Kidney capillary endothelial cell (primary cell): ENCODE measurements around the gene ABI3.

Experiments
- DNase-seq: peaks from one replicate; pipeline ENCODE4 v3.0.0-alpha.2; 2018; ENCODE audit warnings: low spot score

The ABI3 gene

GRCh38 chr17:49197346-49197998 is 13.0 kb upstream of the ABI3 start:
- DNase-seq: no peak

- no peak for DNase-seq
These were observed 12.3 kb upstream of the ABI3 start for GRCh38 chr17:49198211-49198610.

DNA sequence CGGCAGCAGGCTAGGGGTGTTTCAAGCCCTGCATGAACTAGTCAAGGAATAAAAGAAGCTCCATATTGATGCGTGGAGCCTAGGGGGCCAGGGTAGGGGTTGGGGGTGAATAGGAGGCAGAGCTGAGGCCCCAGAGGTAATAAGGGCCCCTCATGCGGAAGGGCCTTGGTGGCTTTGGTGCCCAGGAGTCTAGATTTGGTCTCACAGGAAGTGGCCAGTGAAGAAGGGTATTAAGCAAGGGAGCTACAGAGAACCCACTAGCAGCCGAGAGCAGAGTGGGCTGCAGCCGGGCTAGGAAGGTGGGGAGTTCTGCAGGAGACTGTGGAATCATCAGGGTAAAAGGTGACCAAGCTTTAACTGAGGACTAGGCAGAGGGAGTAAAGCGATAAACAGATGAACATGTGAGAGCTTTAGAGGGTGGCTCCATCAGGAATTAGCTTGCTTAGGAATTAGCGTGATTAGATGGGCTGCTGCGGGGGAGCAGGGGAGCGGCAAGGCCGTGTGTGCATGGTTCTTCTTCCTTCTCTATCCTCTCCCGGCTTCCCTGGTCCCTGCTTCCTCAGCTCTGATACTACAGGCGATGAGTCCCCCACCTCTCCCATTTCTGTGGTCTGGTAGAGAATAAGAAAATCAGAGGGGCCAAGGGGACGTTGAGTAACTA is 10.0 kb upstream of the ABI3 start:
- DNase-seq: no peak

- DNase-seq: peak; percentile 89
These were observed 9.0 kb upstream of the ABI3 start for GRCh38 chr17:49201481-49201927.

DNA sequence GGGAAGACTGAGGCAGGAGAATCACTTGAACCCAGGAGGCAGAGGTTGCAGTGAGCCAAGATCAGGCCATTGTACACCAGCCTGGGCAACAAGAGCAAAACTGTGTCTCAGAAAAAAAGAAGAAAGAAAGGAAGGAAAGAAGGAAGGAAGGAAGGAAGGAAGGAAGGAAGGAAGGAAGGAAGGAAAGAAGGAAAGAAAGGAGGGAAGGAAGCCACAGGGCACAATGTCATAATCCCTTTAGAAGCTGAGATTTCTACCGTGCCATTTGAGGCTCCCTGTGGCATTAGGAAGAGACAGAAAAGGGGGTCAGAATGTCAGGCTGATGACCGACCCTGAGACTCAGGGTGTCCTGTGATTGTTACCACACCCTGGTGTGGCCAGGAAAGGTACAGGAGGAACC is 6.7 kb upstream of the ABI3 start:
- no peak for DNase-seq

- DNase-seq: no peak
These were observed 6.0 kb upstream of the ABI3 start for GRCh38 chr17:49204516-49204915.

DNA sequence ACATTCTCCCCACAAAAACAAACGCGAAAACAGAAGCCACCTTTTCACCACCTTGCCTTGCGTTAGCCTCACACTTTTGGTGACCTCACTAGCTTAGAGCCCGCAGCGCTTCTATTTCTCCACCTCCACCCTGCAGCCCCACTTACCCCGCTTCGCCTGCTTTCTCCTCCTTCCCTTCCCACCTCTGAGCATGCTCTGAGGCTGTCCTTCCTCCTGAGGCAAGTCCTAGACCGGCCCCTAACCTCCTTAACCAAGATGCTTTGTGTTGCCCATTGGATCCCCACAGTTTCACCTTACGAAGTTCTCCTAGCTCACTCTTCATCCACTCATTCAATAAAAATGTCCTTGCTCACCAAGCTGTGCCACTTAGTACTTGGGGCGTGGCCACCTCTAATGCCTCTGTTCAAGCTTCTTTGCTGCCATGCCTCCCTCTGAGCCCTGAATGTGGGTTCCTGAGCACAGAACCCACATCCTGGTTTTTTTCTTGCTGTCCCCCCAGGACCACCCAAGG is 1.4 kb upstream of the ABI3 start:
- DNase-seq: no peak

DNA sequence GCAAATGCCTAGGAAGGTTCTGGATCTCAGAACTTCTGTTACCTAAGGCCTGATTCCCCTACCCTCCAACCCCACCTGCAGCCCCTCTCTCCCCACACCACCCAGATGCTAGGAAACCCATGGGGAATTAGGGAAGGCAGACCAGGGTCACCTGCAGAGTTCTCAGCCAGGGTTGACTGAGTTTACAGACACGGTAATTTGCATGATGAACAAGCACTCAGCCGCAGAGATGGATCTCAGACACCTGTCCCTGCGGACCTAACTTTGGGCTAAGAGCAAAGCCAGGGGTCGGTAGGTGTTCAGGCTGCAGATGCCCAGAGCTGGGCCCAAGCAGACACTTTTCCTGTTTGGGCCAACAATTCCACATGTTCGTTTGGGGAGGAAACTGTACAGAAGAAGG is 2.9 kb downstream of the ABI3 start:
- no peak for DNase-seq

- DNase-seq: no peak
These were observed 3.3 kb downstream of the ABI3 start for GRCh38 chr17:49213847-49214246.

- DNase-seq: no peak
These were observed 4.3 kb downstream of the ABI3 start for GRCh38 chr17:49214676-49215360.

DNA sequence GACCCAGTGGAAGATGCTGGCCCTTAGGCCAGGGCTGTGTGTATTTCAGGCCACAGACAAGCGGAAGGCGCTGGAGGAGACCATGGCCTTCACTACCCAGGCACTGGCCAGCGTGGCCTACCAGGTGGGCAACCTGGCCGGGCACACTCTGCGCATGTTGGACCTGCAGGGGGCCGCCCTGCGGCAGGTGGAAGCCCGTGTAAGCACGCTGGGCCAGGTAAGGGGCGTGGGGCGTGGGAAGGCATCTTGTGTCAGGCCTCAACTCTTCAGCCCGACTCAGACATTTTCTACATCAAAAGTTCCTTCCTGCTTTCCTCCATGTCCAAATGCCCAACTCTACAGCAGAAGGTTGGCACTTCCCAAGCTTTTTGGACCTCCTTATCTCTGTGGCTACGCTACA is 6.0 kb downstream of the ABI3 start:
- DNase-seq: no peak

- DNase-seq: no peak
These were observed 6.6 kb downstream of the ABI3 start for GRCh38 chr17:49216953-49217650.

GRCh38 chr17:49217651-49218413 is 7.3 kb downstream of the ABI3 start:
- no peak for DNase-seq

GRCh38 chr17:49218941-49219913 is 8.7 kb downstream of the ABI3 start:
- DNase-seq: no peak

GRCh38 chr17:49219987-49220386 is 9.5 kb downstream of the ABI3 start:
- DNase-seq: no peak

DNA sequence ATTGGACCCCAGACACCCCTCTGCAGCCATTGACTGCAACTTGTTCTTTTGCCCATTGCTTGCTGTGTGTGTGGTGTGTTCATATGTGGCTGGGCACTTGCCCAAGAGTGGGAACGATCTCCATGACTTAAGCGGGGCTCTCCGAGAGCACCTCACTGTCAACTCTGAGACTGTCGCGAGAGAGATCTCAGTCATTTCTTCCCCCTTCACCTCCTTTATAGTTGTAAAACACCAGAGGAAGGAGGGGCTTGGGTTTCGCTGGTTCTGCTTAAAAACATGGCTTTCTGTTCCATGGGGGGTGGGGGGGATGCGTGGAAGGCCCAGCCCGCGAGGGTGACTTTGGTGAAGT is 12.6 kb downstream of the ABI3 start:
- no peak for DNase-seq

GRCh38 chr17:49223517-49224197 is 13.2 kb downstream of the ABI3 start:
- no peak for DNase-seq

DNA sequence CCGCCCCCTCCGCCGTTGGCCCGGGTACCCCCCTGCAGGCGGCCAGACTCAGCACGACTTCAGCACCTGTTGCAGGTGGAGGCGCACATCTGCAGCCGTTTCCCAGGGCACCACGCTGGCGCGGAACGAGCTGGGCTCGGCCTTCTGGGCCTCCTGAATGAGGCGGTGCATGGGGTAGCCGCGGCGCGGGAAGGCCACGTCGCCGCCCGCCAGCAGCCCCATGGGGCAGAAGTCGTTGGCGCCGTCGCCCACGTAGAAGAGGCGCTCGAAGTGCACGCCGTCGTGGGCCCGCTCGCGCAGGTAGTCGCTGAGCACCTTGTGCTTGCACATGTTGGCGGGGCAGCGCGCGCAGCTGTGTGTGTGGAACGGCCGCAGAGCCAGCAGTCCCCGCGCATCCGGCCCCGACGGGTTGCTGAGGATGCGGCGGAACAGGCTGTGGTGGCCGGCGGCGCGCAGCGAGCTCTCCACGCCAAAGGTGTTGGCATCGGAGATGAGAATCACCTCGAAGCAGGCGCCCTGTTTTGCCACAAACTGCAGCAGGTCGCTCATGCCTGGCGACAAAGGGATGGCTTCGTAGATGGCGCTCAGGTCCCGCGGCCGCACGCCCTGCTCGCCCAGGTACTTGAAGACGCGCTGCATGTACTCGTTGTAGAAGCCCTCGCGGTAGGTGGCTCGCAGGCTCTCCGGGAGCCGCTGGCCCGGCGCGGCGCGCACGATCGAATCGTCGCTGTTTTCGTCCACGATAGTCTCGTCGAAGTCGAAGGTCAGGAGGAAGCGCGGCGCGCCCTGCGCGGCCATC is 13.9 kb downstream of the ABI3 start:
- no peak for DNase-seq

DNA sequence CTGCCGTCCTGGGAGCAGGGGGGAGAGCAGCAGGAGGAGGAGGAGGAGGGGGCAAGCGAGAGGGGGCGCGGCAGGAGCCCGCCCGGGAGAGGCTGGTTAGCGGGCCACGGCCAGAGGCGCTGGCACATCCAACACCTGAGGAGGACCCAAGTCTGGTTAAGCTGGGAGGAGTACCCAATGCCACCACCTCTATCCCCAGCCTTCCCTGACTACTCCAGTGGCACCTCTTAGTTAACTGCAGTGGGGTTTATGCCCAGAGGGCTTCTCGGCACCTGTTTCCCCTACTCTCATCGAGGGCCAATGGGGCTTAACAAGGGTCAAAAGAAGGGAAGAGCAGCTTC is 14.5 kb downstream of the ABI3 start:
- no peak for DNase-seq
